ENCODE data around the gene LIMS1. TPM values are rescaled to one million over a fixed set of nuclear protein-coding genes. Genes with fewer than 3 reads are reported as not detected.
A peak's percentile ranks its signal among the peaks of the same experiment; 100 is the strongest.

Gene LIMS1
- total and polyA plus RNA-seq, 2 experiments from 2014 or later, result 28.6 to 36.9 TPM

DNA sequence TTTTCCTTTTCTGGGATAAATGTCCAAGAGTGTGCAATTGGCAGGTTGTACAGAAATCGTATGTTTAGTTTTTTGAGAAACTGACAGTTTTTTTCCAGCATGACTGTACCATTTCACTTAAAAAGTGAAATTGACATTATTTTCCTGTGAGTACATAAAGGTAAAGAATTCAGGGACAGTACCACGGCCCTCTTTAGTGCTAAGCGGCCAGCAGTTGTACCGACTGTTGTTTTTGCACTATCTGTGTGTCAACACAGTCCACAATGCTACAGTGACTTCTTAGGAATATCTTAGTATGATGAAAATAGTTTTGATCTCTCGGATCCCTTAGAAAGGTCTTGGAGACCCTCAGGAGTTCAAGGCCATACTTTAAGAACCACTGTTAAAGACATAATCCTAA, 2.6 kb downstream of the LIMS1 start (continued):
- TF ChIP-seq, protein P1, sequence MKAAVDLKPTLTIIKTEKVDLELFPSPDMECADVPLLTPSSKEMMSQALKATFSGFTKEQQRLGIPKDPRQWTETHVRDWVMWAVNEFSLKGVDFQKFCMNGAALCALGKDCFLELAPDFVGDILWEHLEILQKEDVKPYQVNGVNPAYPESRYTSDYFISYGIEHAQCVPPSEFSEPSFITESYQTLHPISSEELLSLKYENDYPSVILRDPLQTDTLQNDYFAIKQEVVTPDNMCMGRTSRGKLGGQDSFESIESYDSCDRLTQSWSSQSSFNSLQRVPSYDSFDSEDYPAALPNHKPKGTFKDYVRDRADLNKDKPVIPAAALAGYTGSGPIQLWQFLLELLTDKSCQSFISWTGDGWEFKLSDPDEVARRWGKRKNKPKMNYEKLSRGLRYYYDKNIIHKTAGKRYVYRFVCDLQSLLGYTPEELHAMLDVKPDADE (IDR thresholded peaks at IDR 0.05), result no peak
- TF ChIP-seq ZNF114 (CRISPR knock-in tag; IDR thresholded peaks at IDR 0.05), result no peak
- TF ChIP-seq, protein P2, sequence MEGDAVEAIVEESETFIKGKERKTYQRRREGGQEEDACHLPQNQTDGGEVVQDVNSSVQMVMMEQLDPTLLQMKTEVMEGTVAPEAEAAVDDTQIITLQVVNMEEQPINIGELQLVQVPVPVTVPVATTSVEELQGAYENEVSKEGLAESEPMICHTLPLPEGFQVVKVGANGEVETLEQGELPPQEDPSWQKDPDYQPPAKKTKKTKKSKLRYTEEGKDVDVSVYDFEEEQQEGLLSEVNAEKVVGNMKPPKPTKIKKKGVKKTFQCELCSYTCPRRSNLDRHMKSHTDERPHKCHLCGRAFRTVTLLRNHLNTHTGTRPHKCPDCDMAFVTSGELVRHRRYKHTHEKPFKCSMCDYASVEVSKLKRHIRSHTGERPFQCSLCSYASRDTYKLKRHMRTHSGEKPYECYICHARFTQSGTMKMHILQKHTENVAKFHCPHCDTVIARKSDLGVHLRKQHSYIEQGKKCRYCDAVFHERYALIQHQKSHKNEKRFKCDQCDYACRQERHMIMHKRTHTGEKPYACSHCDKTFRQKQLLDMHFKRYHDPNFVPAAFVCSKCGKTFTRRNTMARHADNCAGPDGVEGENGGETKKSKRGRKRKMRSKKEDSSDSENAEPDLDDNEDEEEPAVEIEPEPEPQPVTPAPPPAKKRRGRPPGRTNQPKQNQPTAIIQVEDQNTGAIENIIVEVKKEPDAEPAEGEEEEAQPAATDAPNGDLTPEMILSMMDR (conservative IDR thresholded peaks at IDR 0.05; ENCODE audit: low read depth in 2 of 2), result no peak
- TF ChIP-seq STAT1 (IDR thresholded peaks at IDR 0.05; ENCODE audit: unreplicated experiment), result no peak
- TF ChIP-seq, protein P3, sequence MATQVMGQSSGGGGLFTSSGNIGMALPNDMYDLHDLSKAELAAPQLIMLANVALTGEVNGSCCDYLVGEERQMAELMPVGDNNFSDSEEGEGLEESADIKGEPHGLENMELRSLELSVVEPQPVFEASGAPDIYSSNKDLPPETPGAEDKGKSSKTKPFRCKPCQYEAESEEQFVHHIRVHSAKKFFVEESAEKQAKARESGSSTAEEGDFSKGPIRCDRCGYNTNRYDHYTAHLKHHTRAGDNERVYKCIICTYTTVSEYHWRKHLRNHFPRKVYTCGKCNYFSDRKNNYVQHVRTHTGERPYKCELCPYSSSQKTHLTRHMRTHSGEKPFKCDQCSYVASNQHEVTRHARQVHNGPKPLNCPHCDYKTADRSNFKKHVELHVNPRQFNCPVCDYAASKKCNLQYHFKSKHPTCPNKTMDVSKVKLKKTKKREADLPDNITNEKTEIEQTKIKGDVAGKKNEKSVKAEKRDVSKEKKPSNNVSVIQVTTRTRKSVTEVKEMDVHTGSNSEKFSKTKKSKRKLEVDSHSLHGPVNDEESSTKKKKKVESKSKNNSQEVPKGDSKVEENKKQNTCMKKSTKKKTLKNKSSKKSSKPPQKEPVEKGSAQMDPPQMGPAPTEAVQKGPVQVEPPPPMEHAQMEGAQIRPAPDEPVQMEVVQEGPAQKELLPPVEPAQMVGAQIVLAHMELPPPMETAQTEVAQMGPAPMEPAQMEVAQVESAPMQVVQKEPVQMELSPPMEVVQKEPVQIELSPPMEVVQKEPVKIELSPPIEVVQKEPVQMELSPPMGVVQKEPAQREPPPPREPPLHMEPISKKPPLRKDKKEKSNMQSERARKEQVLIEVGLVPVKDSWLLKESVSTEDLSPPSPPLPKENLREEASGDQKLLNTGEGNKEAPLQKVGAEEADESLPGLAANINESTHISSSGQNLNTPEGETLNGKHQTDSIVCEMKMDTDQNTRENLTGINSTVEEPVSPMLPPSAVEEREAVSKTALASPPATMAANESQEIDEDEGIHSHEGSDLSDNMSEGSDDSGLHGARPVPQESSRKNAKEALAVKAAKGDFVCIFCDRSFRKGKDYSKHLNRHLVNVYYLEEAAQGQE (IDR thresholded peaks at IDR 0.05; ENCODE audit: unreplicated experiment), result no peak
- TF ChIP-seq JUNB (IDR thresholded peaks at IDR 0.05; ENCODE audit: unreplicated experiment), result no peak
- no peak for TF ChIP-seq EZH2phosphoT487 (IDR thresholded peaks at IDR 0.05; ENCODE audit: unreplicated experiment)
- TF ChIP-seq POLR2AphosphoS5 (IDR thresholded peaks at IDR 0.05; ENCODE audit: low read depth), result no peak
- no peak for TF ChIP-seq CREB1 (CRISPR knock-in tag; IDR thresholded peaks at IDR 0.05; ENCODE audit: low read depth)
- TF ChIP-seq EZH2 (IDR thresholded peaks at IDR 0.05; ENCODE audit: low read depth, unreplicated experiment), result no peak
- TF ChIP-seq NANOG (IDR thresholded peaks at IDR 0.05; ENCODE audit: borderline replicate concordance), result no peak

DNA sequence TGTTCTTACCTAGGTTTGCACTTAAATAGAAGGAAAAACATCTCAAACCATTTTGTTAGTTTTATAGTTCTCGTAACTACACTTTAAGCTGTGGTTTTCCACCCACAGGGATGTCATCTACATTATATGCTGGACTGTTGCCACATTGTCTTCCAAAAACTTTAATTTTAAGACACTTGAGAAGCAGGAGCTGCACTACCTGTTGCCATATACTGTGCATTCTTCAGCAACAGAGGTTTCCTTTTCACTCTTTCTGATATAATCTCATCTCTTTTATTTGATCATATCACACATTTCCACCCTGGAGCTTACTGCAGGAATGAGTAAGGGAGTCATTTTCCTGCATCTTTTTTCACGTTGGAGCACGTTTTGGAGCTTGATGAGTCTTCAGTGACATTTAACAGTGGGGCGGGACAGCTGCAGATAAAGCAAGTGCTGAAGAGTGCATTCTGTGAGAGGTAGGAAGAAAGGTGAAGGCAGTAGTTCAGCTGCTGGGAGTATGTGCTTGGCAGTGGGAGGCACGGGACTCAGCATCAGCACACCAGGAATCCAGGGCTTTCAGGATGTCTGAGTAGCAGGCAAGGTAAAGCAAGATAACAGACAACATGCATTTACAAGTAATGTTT, 3.8 kb downstream of the LIMS1 start:
- H3K4me2 ChIP-seq, result no peak overlapping the region
- H3K27me3 ChIP-seq (ENCODE audit: insufficient read depth), result peaks cover 13% of the 10 kb centered on the region
- peaks cover 8% of the 10 kb centered on the region; the same call in 2 of the 3 replicates for H3K36me3 Mint-ChIP-seq (ENCODE audit: low read depth)
- no peak; the same call in 2 of the 3 replicates for ATAC-seq
- no peak overlapping the region for H3K27ac Mint-ChIP-seq
- no peaks in the 10 kb centered on the region for H3K9me2 ChIP-seq (ENCODE audit: insufficient read depth)
- H3K36me3 ChIP-seq (ENCODE audit: insufficient read depth), result no peaks in the 10 kb centered on the region
- H3K79me2 ChIP-seq (replicated peaks; ENCODE audit: insufficient read depth), result peaks cover 77% of the 10 kb centered on the region
- no peak overlapping the region for H3K4me3 ChIP-seq
- H3K9me3 Mint-ChIP-seq, result no peaks in the 10 kb centered on the region
- H3K4me1 ChIP-seq (ENCODE audit: insufficient read depth), result peaks cover 9% of the 10 kb centered on the region
- H4K20me1 ChIP-seq (replicated peaks; ENCODE audit: insufficient read depth), result peaks cover 30% of the 10 kb centered on the region
- peaks cover 7% of the 10 kb centered on the region for H3K27me3 Mint-ChIP-seq (ENCODE audit: insufficient read depth, low read depth, poor library complexity)
- H3K4me3 Mint-ChIP-seq, result no peak overlapping the region
- H3K4me1 Mint-ChIP-seq, result peaks cover 22% of the 10 kb centered on the region
- H3K27ac ChIP-seq (ENCODE audit: low read depth), result no peak overlapping the region
- DNase-seq (ENCODE audit: low spot score), result peak; percentile 16
- H3F3A ChIP-seq (replicated peaks; ENCODE audit: low read depth), result no peaks in the 10 kb centered on the region
- no peak overlapping the region for H2AFZ ChIP-seq
- TF ChIP-seq CREB1 (CRISPR knock-in tag; IDR thresholded peaks at IDR 0.05; ENCODE audit: low read depth) (no peak), ZNF331 (CRISPR knock-in tag; IDR thresholded peaks at IDR 0.05; ENCODE audit: low read depth) (no peak), EZH2phosphoT487 (IDR thresholded peaks at IDR 0.05; ENCODE audit: unreplicated experiment) (no peak), NANOG (IDR thresholded peaks at IDR 0.05; ENCODE audit: borderline replicate concordance) (no peak), STAT1 (IDR thresholded peaks at IDR 0.05; ENCODE audit: unreplicated experiment) (no peak)
- TF ChIP-seq, protein P3 (IDR thresholded peaks at IDR 0.05; ENCODE audit: unreplicated experiment), result no peak
- TF ChIP-seq, protein P2 (conservative IDR thresholded peaks at IDR 0.05; ENCODE audit: low read depth in 2 of 2), result no peak

Measured in GM23338 (cell line).